HepG2 (cell line): ENCODE data around the gene DAGLB. TPM values are rescaled to one million over a fixed set of nuclear protein-coding genes. Genes with fewer than 3 reads are reported as not detected.

Experiments
- AHDC1 ChIP-seq: sonication (generic); formaldehyde crosslinking; IDR thresholded peaks from 2 replicates; pipeline ENCODE4 v1.5.1; 2020; ENCODE audit warnings: mild to moderate bottlenecking, missing genetic modification reagents, borderline replicate concordance
- CSRNP1 ChIP-seq: sonication (generic); formaldehyde crosslinking; IDR thresholded peaks from 2 replicates; pipeline ENCODE4 v1.8.1; 2023; ENCODE audit warnings: mild to moderate bottlenecking, missing genetic modification reagents
- EP300 ChIP-seq, 3 experiments: sonication (generic) in 1 of 3; formaldehyde crosslinking in 1 of 3; IDR thresholded peaks; 2 replicates each; pipeline versions ENCODE4 v1.5.1 to v1.6.1; 2011 to 2020; ENCODE audit warnings: low read depth in 2 of 3, low read length in 2 of 3, borderline replicate concordance in 1 of 3, improper control_type of control experiment in 1 of 3, mild to moderate bottlenecking in 1 of 3, missing genetic modification reagents in 1 of 3, moderate library complexity in 1 of 3
- HOXA5 ChIP-seq: sonication (generic); formaldehyde crosslinking; IDR thresholded peaks from 2 replicates; pipeline ENCODE4 v1.4.0; 2020; ENCODE audit warnings: missing genetic modification reagents
- NFIB ChIP-seq: sonication (generic); formaldehyde crosslinking; IDR thresholded peaks from 2 replicates; pipeline ENCODE4 v1.9.0; 2021; ENCODE audit warnings: missing genetic modification reagents, mild to moderate bottlenecking, borderline replicate concordance
- NFIC ChIP-seq: IDR thresholded peaks from 2 replicates; pipeline ENCODE4 v1.6.1; 2012; ENCODE audit warnings: mild to moderate bottlenecking, low read length, inconsistent platforms
- NONO ChIP-seq, 2 experiments: fragments of 450-650 bp in 1 of 2; sonication (generic) in 1 of 2; formaldehyde crosslinking in 1 of 2; IDR thresholded peaks in 1 of 2; conservative IDR thresholded peaks in 1 of 2; 2 replicates each; pipeline versions ENCODE4 v1.6.1 to v1.8.0; 2017 to 2022; ENCODE audit warnings: mild to moderate bottlenecking in 1 of 2, missing genetic modification reagents in 1 of 2, moderate library complexity in 1 of 2
- TFDP2 ChIP-seq: sonication (generic); formaldehyde crosslinking; IDR thresholded peaks from 2 replicates; pipeline ENCODE4 v1.4.0; 2020; ENCODE audit warnings: missing genetic modification reagents
- TRIM22 ChIP-seq: fragments of 450-650 bp; IDR thresholded peaks from 2 replicates; pipeline ENCODE4 v1.6.1; 2017
- ZBED4 ChIP-seq: sonication (generic); formaldehyde crosslinking; IDR thresholded peaks from 2 replicates; pipeline ENCODE4 v1.4.0; 2020; ENCODE audit warnings: missing genetic modification reagents, borderline replicate concordance
- ZNF121 ChIP-seq: sonication (generic); formaldehyde crosslinking; IDR thresholded peaks from 2 replicates; pipeline ENCODE4 v1.5.0; 2020; ENCODE audit warnings: mild to moderate bottlenecking, missing genetic modification reagents
- ZNF232 ChIP-seq: sonication (generic); formaldehyde crosslinking; IDR thresholded peaks from 2 replicates; pipeline ENCODE4 v1.4.0; 2020; ENCODE audit warnings: missing genetic modification reagents, borderline replicate concordance
- polyA plus RNA-seq, 8 experiments: library from polyadenylated mRNA; depleted of rRNA in 3 of 8; stranded (reverse) in 7 of 8; unstranded in 1 of 8; fragments of >200 nt; fragmentation: Illumina TruSeq in 4 of 8; extraction: Trizol in 4 of 8; gene quantifications; 2 replicates each; pipeline versions ENCODE4 v1.2.1 to v1.2.3, GENCODE V29; 2011 to 2016; ENCODE audit warnings: low read depth in 4 of 8, missing spikeins in 1 of 8, mixed read lengths in 1 of 8; ENCODE audit not compliant: insufficient read depth in 1 of 8
- total RNA-seq, 5 experiments: library from RNA; depleted of rRNA; stranded (reverse); fragments of >200 nt; fragmentation: Illumina TruSeq; extraction: Trizol; gene quantifications; 2 replicates each; pipeline ENCODE4 v1.2.3, GENCODE V29; 2016; ENCODE audit warnings: low read depth in 1 of 5

Gene DAGLB
- total and polyA plus RNA-seq, 2 of the 13 experiments (the other 11 are each of a cell fraction or from before 2014, with no cell fraction given): 7.9 to 9.8 TPM

- TF ChIP-seq NFIB: no peak
- no peak for TF ChIP-seq NFIC
- no peak for TF ChIP-seq NONO (IDR thresholded peaks at IDR 0.05)
- no peak for TF ChIP-seq NONO (CRISPR knock-in tag; conservative IDR thresholded peaks at IDR 0.05)
- TF ChIP-seq TRIM22: no peak
- no peak for TF ChIP-seq ZNF232 (CRISPR knock-in tag)
- peak; percentile 57 for TF ChIP-seq ZNF121 (CRISPR knock-in tag)
- TF ChIP-seq HOXA5: no peak
- no peak; a peak in 1 of 4 replicates for TF ChIP-seq EP300 (IDR thresholded peaks at IDR 0.05; ENCODE audit: low read depth in 2 of 2, low read length in 2 of 2)
- no peak; the same call in 1 of the 2 replicates for TF ChIP-seq EP300 (CRISPR knock-in tag; IDR thresholded peaks at IDR 0.05; ENCODE audit: borderline replicate concordance)
- TF ChIP-seq ZBED4 (CRISPR knock-in tag): no peak
- peak; percentile 46; the same call in 1 of the 2 replicates for TF ChIP-seq AHDC1
- TF ChIP-seq CSRNP1 (CRISPR knock-in tag): no peak
- no peak for TF ChIP-seq TFDP2 (CRISPR knock-in tag)
Measured at GRCh38 chr7:6385110-6385781, 62.5 kb downstream of the DAGLB start (continued).
